HepG2 (cell line): ENCODE results near the gene ARCN1. TPM values are rescaled to one million over a fixed set of nuclear protein-coding genes. Genes with fewer than 3 reads are reported as not detected.

Experiments
- ARID5B ChIP-seq: IDR thresholded peaks from 2 replicates; pipeline ENCODE4 v1.4.0; 2020; ENCODE audit warnings: mild to moderate bottlenecking, missing genetic modification reagents
- CREB1 ChIP-seq, 2 experiments: fragments of 450-650 bp in 1 of 2; IDR thresholded peaks; 2 replicates each; pipeline ENCODE4 v1.6.1; 2016 to 2017; ENCODE audit warnings: control low read depth in 1 of 2, mild to moderate bottlenecking in 1 of 2, missing compliant biosample characterization in 1 of 2, missing genetic modification characterization in 1 of 2
- DRAP1 ChIP-seq: IDR thresholded peaks from 2 replicates; pipeline ENCODE4 v1.6.1; 2016; ENCODE audit warnings: missing genetic modification reagents, missing compliant biosample characterization
- ETV5 ChIP-seq: IDR thresholded peaks from 2 replicates; pipeline ENCODE4 v1.6.1; 2018; ENCODE audit warnings: missing biosample characterization, missing genetic modification reagents, inconsistent platforms, borderline replicate concordance
- KAT8 ChIP-seq: IDR thresholded peaks from 2 replicates; pipeline ENCODE4 v1.6.1; 2016; ENCODE audit warnings: missing genetic modification reagents, missing compliant biosample characterization
- MED13 ChIP-seq: sonication (generic); formaldehyde crosslinking; IDR thresholded peaks from 2 replicates; pipeline ENCODE4 v1.5.0; 2020; ENCODE audit warnings: missing genetic modification reagents
- MXD1 ChIP-seq: sonication (generic); formaldehyde crosslinking; IDR thresholded peaks from 2 replicates; pipeline ENCODE4 v1.4.0; 2020; ENCODE audit warnings: mild to moderate bottlenecking, missing genetic modification reagents
- PATZ1 ChIP-seq: sonication (generic); formaldehyde crosslinking; IDR thresholded peaks from 2 replicates; pipeline ENCODE4 v1.4.0; 2020; ENCODE audit warnings: missing genetic modification reagents
- PRDM15 ChIP-seq: sonication (generic); formaldehyde crosslinking; IDR thresholded peaks from 2 replicates; pipeline ENCODE4 v1.4.0; 2020; ENCODE audit warnings: missing genetic modification reagents
- RNF2 ChIP-seq: fragments of 450-650 bp; conservative IDR thresholded peaks from 2 replicates; pipeline ENCODE4 v1.6.1; 2016; ENCODE audit warnings: low read depth
- SRSF1 ChIP-seq: fragments of 200-400 bp; formaldehyde crosslinking; optimal IDR thresholded peaks from 2 replicates; pipeline ENCODE3; 2017; ENCODE audit warnings: mild to moderate bottlenecking, low read depth, low read length, moderate library complexity
- TBP ChIP-seq: sonication (generic); formaldehyde crosslinking; IDR thresholded peaks from 2 replicates; pipeline ENCODE4 v1.5.0; 2020; ENCODE audit warnings: missing genetic modification reagents
- YEATS2 ChIP-seq: sonication (generic); formaldehyde crosslinking; IDR thresholded peaks from 2 replicates; pipeline ENCODE4 v1.4.0; 2020; ENCODE audit warnings: missing genetic modification reagents, borderline replicate concordance
- ZBTB43 ChIP-seq: sonication (generic); formaldehyde crosslinking; conservative IDR thresholded peaks from 2 replicates; pipeline ENCODE4 v1.4.0; 2020; ENCODE audit warnings: missing genetic modification reagents
- ZFP1 ChIP-seq: IDR thresholded peaks from 2 replicates; pipeline ENCODE4 v1.6.1; 2016
- ZMAT5 ChIP-seq: sonication (generic); formaldehyde crosslinking; IDR thresholded peaks from 2 replicates; pipeline ENCODE4 v1.5.0; 2020; ENCODE audit warnings: mild to moderate bottlenecking, low read depth, missing genetic modification reagents, borderline replicate concordance
- polyA plus RNA-seq, 8 experiments: library from polyadenylated mRNA; depleted of rRNA in 3 of 8; stranded (reverse) in 7 of 8; unstranded in 1 of 8; fragments of >200 nt; fragmentation: Illumina TruSeq in 4 of 8; extraction: Trizol in 4 of 8; gene quantifications; 2 replicates each; pipeline versions ENCODE4 v1.2.1 to v1.2.3, GENCODE V29; 2011 to 2016; ENCODE audit warnings: low read depth in 4 of 8, missing spikeins in 1 of 8, mixed read lengths in 1 of 8; ENCODE audit not compliant: insufficient read depth in 1 of 8
- total RNA-seq, 5 experiments: library from RNA; depleted of rRNA; stranded (reverse); fragments of >200 nt; fragmentation: Illumina TruSeq; extraction: Trizol; gene quantifications; 2 replicates each; pipeline ENCODE4 v1.2.3, GENCODE V29; 2016; ENCODE audit warnings: low read depth in 1 of 5

The ARCN1 gene
- total and polyA plus RNA-seq, 2 of the 13 experiments (the other 11 are each of a cell fraction or from before 2014, with no cell fraction given), result 148 to 200 TPM

- no peak for TF ChIP-seq ZMAT5
- TF ChIP-seq TBP (CRISPR knock-in tag), result no peak
- TF ChIP-seq PRDM15 (CRISPR knock-in tag), result peak; percentile 40; the same call in 1 of the 2 replicates
- peak; percentile 20; the same call in 1 of the 2 replicates for TF ChIP-seq MXD1 (CRISPR knock-in tag)
- peak; percentile 93 for TF ChIP-seq ETV5 (CRISPR knock-in tag)
- TF ChIP-seq RNF2, result no peak
- 0 out of 2 replicates have a peak, but pooled peaks have one; percentile 6 for TF ChIP-seq ARID5B (CRISPR knock-in tag)
- TF ChIP-seq ZBTB43 (CRISPR knock-in tag), result peak; percentile 31; the same call in 1 of the 2 replicates
- no peak for TF ChIP-seq ZFP1 (CRISPR knock-in tag)
- TF ChIP-seq DRAP1, result peak; percentile 82
- no peak for TF ChIP-seq CREB1 (IDR thresholded peaks at IDR 0.05)
- peak; percentile 45 for TF ChIP-seq CREB1 (CRISPR knock-in tag; IDR thresholded peaks at IDR 0.05)
- peak; percentile 24 for TF ChIP-seq SRSF1
- TF ChIP-seq MED13, result 0 out of 2 replicates have a peak, but pooled peaks have one; percentile 37
- peak; percentile 53; the same call in 1 of the 2 replicates for TF ChIP-seq PATZ1 (CRISPR knock-in tag)
- TF ChIP-seq YEATS2 (CRISPR knock-in tag), result 0 out of 2 replicates have a peak, but pooled peaks have one; percentile 54
- TF ChIP-seq KAT8, result peak; percentile 88
Observed at GRCh38 chr11:118620529-118621070, 48.4 kb downstream of the ARCN1 start (continued).
